Suppressor macrophage treated with lipopolysaccharide for 1 hour (primary cell): ENCODE measurements around the gene CSPG4.
A peak's percentile ranks its signal among the peaks of the same experiment; 100 is the strongest.

Source experiments
- DNase-seq, 3 donors: peaks; one replicate each; pipeline ENCODE4 v3.0.0-alpha.2; 2020 to 2022

The CSPG4 gene

GRCh38 chr15:75663931-75664421 lies 48.7 kb downstream of the CSPG4 start:
- DNase-seq: no peak

GRCh38 chr15:75662823-75663519 lies 49.7 kb downstream of the CSPG4 start:
- no peak for DNase-seq

- DNase-seq: no peak
These were observed 50.9 kb downstream of the CSPG4 start for GRCh38 chr15:75661756-75662140.

- DNase-seq: peak in 1 of 3 donors; percentile 24
These were observed 51.4 kb downstream of the CSPG4 start for GRCh38 chr15:75661100-75661755.

GRCh38 chr15:75659928-75660645 lies 52.6 kb downstream of the CSPG4 start:
- no peak for DNase-seq

- peak; percentile 25 to 46 (median 40) for DNase-seq
These were observed 53.4 kb downstream of the CSPG4 start for GRCh38 chr15:75659141-75659771.

GRCh38 chr15:75656813-75657212 lies 55.8 kb downstream of the CSPG4 start:
- no peak for DNase-seq

GRCh38 chr15:75656331-75656730 lies 56.3 kb downstream of the CSPG4 start:
- no peak for DNase-seq

GRCh38 chr15:75655931-75656330 lies 56.7 kb downstream of the CSPG4 start:
- no peak for DNase-seq

GRCh38 chr15:75654201-75654907 lies 58.3 kb downstream of the CSPG4 start:
- DNase-seq: no peak

- DNase-seq: no peak
These were observed 59.2 kb downstream of the CSPG4 start for GRCh38 chr15:75653347-75653913.

- DNase-seq: no peak
These were observed 60.7 kb downstream of the CSPG4 start for GRCh38 chr15:75651810-75652543.

- peak; percentile 59 to 80 (median 78) for DNase-seq
These were observed 61.5 kb downstream of the CSPG4 start for GRCh38 chr15:75650908-75651809.

GRCh38 chr15:75649848-75650247 lies 62.8 kb downstream of the CSPG4 start:
- no peak for DNase-seq

- no peak for DNase-seq
These were observed 63.4 kb downstream of the CSPG4 start for GRCh38 chr15:75649045-75649761.

- DNase-seq: peak; percentile 25 to 50 (median 27)
These were observed 64.3 kb downstream of the CSPG4 start for GRCh38 chr15:75648156-75649000.

- DNase-seq: peak; percentile 88 to 93 (median 90)
These were observed 65.1 kb downstream of the CSPG4 start, which contains the start of gene SNX33 for GRCh38 chr15:75647370-75648155. TSS of gene SNX33 (plus strand) at chr15:75647912. CDS start at chr15:75649103, 1,191 bp downstream.

GRCh38 chr15:75646944-75647364 lies 65.7 kb downstream of the CSPG4 start:
- DNase-seq: peak in 2 of 3 donors; percentile 25 to 29
